ENCODE measurements around the gene AUNIP. TPM values are rescaled to one million over a fixed set of nuclear protein-coding genes. Genes with fewer than 3 reads are reported as not detected.
A peak's percentile ranks its signal among the peaks of the same experiment; 100 is the strongest.

Gene AUNIP
- total and polyA plus RNA-seq, 12 donors, result 0.04 to 0.25 (median 0.21) TPM; not detected in 9

DNA sequence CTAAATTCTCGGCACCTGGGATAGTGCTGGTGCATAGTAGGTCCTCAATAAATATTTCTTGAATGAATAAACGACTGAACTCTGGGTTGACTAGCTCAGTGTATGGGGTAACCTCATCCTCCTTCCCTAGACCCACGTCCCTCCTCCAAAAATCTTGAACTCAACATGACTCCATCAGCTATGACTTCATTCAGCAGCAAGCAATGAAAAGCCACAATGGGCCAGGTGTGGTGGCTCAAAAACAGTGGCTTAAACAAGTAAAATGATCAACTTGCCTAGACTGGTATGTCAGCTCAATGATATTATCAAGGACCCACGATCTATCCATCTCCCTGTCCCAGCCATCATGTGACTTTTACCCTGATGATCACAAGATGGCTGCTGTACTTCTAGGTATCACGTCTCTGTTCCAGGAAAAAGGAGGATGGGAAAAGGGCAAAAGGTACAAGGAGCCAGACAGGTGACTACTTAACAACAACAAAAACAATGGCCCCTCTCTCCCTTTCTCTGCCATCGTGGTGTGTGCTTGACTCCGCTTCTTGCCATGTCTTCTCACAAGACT is 29.2 kb upstream of the AUNIP start:
- no peaks in the 10 kb centered on the region for H3K36me3 ChIP-seq
- no peak for DNase-seq
- no peaks in the 10 kb centered on the region for H3K4me1 ChIP-seq
- H3K27ac ChIP-seq, result no peak overlapping the region
- TF ChIP-seq, protein P1, sequence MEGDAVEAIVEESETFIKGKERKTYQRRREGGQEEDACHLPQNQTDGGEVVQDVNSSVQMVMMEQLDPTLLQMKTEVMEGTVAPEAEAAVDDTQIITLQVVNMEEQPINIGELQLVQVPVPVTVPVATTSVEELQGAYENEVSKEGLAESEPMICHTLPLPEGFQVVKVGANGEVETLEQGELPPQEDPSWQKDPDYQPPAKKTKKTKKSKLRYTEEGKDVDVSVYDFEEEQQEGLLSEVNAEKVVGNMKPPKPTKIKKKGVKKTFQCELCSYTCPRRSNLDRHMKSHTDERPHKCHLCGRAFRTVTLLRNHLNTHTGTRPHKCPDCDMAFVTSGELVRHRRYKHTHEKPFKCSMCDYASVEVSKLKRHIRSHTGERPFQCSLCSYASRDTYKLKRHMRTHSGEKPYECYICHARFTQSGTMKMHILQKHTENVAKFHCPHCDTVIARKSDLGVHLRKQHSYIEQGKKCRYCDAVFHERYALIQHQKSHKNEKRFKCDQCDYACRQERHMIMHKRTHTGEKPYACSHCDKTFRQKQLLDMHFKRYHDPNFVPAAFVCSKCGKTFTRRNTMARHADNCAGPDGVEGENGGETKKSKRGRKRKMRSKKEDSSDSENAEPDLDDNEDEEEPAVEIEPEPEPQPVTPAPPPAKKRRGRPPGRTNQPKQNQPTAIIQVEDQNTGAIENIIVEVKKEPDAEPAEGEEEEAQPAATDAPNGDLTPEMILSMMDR (IDR thresholded peaks at IDR 0.05), result no peak
- no peak overlapping the region for H3K4me3 ChIP-seq
- no peaks in the 10 kb centered on the region for H3K9me3 ChIP-seq
- 91% methylated on average over 7 of the region's 7 CpGs for WGBS, 2 donors
- no peak for ATAC-seq
- intact Hi-C loops (cut with DNase I), result no loop called here
- H3K27me3 ChIP-seq, result no peaks in the 10 kb centered on the region

DNA sequence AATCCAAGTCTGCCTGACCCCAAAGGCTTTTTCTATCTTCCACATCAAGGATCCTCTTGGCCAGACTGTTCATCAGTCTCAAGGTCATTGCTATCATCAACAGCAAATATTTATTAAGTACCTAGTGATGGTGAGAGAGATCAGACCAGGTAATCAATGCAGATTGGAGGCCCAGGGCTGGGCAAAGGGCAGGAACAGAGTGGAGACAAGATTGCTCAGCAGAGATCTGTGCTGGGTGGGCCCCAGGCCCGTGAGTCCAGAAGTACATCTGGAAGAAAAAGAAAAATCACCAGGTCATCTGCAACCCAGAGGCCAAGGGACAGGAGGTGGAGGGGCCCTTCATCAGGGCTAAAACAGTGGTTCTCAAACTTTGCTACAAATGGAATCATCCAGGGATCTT is 26.3 kb upstream of the AUNIP start:
- Histone ChIP-seq H3K27ac (no peak overlapping the region), H3K36me3 (no peaks in the 10 kb centered on the region), H3K4me3 (no peak overlapping the region), H3K9me3 (no peaks in the 10 kb centered on the region), H3K27me3 (no peaks in the 10 kb centered on the region), H3K4me1 (no peaks in the 10 kb centered on the region)
- DNase-seq (no peak), ATAC-seq (no peak)
- TF ChIP-seq, protein P1 (IDR thresholded peaks at IDR 0.05), result no peak
- intact Hi-C loops (cut with DNase I), result no loop called here
- 90 to 100% methylated on average over 1 of the region's 1 CpG for WGBS, 2 donors

DNA sequence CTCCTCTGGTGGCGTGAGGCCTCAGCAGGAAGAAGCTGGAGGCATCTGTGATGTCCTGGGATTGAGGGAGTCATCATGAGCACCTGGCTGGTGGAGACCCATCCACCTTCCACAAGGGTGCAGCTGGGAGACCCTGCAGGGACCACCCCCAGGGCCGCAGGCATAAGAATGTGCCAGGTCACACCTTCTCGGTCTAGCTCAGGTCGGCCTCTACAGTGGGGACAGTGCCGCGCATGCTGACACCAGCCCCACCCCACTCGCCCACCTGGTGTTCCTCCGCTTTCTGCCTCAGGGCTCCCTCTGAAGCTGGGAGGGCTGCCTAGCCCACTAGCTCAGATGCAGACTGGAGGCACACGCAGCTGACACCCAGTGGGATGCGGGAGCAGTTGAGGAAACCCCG is 22.0 kb upstream of the AUNIP start:
- ATAC-seq, result peak in 1 of 8 donors; percentile 45
- H3K27me3 ChIP-seq, result no peaks in the 10 kb centered on the region
- no peaks in the 10 kb centered on the region for H3K9me3 ChIP-seq
- peaks cover 0 to 2% (median 0%) of the 10 kb centered on the region in 9 donors for H3K4me1 ChIP-seq
- intact Hi-C loops (cut with DNase I), result no loop called here
- no peaks in the 10 kb centered on the region for H3K36me3 ChIP-seq
- TF ChIP-seq, protein P1 (IDR thresholded peaks at IDR 0.05), result no peak
- H3K4me3 ChIP-seq, result no peak overlapping the region
- no peak overlapping the region for H3K27ac ChIP-seq
- no peak for DNase-seq
- WGBS, 2 donors, result 90 to 92% methylated on average over 11 of the region's 11 CpGs

DNA sequence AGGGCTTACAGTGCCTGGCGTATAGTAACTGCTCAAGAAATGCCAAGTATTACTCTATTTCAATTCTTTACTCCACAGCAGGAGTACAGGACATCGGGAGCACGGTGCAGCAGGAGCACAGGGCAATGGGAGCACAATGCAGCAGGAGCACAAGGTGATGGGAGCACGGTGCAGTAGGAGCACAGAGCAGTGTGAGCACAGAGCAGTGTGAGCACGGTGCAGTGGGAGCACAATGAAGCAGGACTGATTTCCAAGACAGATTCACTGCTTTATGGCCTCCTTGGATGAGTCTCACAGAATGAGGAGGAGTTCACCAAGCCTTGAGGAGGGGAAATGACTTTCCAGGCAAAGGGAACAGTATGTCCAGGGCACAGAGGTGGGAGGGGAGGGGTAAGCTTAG is 21.3 kb upstream of the AUNIP start:
- WGBS, 2 donors, result 95 to 97% methylated on average over 5 of the region's 5 CpGs

More for the DNA sequence above, 21.3 kb upstream of the AUNIP start:
- ATAC-seq (no peak), DNase-seq (no peak)
- intact Hi-C loops (cut with DNase I), result no loop called here
- TF ChIP-seq, protein P1 (IDR thresholded peaks at IDR 0.05), result no peak
- H3K27me3 ChIP-seq, result no peaks in the 10 kb centered on the region
- peaks cover 0 to 10% (median 0%) of the 10 kb centered on the region in 9 donors for H3K4me1 ChIP-seq
- no peaks in the 10 kb centered on the region for H3K36me3 ChIP-seq
- H3K9me3 ChIP-seq, result no peaks in the 10 kb centered on the region
- H3K27ac ChIP-seq, result no peak overlapping the region
- H3K4me3 ChIP-seq, result no peak overlapping the region
